Fibroblast of peridontal ligament (primary cell): Measurements from ENCODE around the gene KCND2.
"Not testable (repeated sequence)": the region's sequence is repeated elsewhere in the genome, so short reads cannot be mapped to it uniquely, and the experiment has no call there.

Source experiments
- DNase-seq: peaks from one replicate; pipeline ENCODE4 v3.0.0-alpha.2; 2010; ENCODE audit errors: extremely low read depth

The KCND2 gene

GRCh38 chr7:120702408-120702807 lies 429.4 kb downstream of the KCND2 start:
- not testable (repeated sequence) for DNase-seq

DNA sequence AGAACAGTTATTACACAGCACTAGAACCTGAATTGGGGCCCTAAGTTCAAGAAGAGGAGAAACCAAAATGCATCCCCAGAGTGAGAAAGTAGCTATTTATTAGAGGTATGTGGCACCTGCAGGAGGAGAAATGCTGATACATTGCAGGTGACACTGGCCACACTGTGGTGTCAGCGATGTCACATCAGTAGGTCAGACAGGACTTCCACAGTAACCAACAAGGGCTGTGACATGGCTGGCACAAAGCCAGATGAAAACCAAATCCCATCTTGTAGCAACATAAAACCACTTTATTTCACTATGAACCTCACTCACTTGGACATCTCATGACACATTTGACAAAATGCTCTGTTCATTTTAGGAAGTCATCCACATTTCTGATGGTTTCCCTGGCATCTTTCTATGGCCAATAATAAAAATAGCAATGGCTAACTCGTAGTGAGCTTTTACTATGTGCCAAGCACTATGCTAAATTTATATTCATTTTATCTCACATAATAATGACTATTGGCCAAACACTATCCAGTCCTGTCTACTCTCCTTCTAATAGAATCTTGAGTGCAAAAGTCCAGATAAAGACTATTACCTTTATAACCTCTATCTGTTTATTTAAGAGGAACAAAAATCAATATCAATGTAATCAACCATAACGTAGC lies 430.7 kb downstream of the KCND2 start:
- DNase-seq = no peak

GRCh38 chr7:120709252-120709971 lies 436.4 kb downstream of the KCND2 start:
- no peak for DNase-seq

DNA sequence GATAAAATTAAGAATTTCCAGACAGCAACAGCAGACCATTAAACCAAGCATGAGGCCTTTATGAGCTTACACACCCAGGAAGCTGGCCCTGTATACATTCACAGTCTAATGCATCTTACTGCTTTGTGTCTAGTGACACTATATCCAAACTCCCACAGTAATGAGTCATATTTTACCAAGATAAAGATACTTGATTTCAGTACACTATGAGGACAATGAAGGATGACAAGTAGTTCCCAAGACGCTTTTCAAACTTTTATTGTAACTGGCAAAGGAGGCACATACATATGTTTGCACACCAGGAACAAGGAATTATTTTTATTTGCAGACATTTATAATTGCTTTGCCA lies 437.0 kb downstream of the KCND2 start:
- no peak for DNase-seq

GRCh38 chr7:120714945-120715344 lies 442.0 kb downstream of the KCND2 start:
- no peak for DNase-seq

- no peak for DNase-seq
Observed at GRCh38 chr7:120716307-120716706, 443.3 kb downstream of the KCND2 start.

DNA sequence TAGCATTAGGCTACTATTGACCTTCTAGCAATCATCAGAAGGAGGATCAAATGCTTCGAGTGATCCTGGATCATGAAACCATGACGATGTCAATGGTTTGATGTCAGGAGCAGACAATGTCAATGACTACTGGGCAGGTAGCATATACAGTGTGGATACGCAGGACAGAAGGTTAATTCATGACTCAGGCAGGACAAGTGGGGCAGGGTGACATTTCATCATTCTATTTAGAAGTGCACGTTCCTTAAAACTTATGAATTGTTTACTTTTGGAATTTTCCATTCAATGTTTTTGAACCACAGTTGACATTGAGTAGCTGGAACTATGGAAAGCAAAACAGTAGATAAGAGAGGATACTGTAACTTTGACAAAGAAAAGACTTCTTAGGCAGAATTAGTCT lies 444.2 kb downstream of the KCND2 start:
- DNase-seq = no peak

GRCh38 chr7:120718361-120718760 lies 445.4 kb downstream of the KCND2 start:
- DNase-seq = no peak

GRCh38 chr7:120720317-120720716 lies 447.3 kb downstream of the KCND2 start:
- DNase-seq = no peak

GRCh38 chr7:120723465-120724385 lies 450.8 kb downstream of the KCND2 start:
- DNase-seq = no peak

GRCh38 chr7:120724448-120724847 lies 451.5 kb downstream of the KCND2 start:
- DNase-seq = no peak

DNA sequence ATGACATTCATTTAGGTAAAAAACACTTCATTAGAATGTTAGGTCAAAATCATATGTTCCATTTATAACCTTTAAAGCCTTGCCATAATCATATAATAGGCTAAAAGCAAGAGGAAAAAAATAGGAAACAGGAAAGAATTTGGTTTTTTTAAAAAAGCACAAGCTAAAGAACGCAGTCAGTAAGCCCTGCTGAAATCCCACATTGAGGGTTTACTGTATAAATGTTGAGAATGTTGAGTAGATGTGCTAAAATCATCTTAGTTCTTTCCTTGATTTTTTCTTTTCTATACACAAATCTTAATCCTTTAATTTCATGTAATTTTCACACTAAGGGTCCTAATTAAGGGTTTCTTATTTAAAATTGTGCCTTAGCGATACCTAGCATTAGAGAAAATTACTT lies 452.0 kb downstream of the KCND2 start:
- no peak for DNase-seq

DNA sequence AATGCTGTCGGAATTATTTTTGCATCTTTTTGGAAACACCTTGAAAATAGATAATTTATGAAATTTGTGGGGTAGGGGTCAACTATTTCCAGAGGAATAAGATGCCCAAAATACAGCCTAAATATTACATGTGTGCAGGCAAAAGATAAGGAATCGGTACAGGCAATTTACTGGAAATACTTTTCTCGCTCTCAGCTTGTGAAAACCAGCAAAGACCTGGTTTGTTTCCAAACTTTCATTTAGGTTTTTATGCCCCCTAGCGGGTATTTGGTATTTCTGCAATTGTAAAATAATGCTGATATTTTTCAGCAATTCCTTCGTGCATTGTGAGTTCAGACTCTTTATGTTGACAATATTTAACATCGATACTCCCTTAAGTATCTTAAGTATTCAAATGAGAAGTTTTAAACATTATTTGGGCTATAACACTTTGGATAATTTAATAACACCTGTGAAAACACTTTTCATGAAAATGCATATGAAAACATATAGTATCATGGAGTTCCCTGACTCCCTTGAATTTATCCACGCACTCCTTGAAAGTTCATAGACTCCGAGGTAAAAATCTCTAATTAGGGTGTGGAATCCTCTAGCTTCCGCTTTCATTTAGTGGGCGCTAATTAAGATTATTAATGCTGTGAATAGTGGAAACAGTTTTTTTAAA lies 452.5 kb downstream of the KCND2 start:
- DNase-seq = peak; percentile 57

- no peak for DNase-seq
Observed at GRCh38 chr7:120729245-120729644, 456.3 kb downstream of the KCND2 start.

DNA sequence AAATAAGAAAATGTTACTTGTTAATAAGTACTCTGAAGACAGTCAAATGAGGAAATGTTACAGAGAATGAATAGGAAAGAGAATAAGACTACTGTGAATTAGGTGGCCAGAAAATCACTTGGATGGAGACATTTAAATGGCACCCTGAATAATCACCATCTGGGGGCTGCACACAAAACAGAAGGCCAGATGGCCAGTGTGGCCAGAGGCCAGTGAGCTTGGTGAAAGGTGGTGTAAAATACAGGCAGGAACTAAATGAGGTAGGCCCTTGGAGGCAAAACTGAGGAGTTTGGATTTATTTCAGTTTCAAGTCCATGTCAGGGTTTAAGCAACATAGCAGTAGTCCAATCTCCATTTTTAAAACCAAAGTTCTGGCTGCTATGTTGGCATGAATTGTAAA lies 458.3 kb downstream of the KCND2 start:
- no peak for DNase-seq

- DNase-seq = no peak
Observed at GRCh38 chr7:120732256-120732655, 459.3 kb downstream of the KCND2 start.

DNA sequence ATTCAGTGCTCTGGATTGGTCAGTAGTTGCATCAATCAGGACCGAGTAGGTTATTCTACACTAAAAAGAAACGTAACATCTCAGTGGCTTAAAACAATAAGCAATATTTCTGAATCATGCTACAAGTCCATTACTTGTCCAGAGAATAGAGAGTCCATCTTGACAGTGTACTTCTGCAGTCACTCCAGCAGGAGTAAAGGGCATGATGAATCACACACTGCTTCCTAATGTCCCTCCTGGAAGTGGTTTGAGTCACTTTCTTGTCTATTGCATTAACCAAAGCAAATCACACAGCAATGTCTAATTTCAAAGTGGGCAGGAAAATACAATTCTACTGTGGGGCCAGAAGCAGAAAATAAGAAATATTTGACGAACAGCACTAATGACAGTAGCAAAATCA lies 460.2 kb downstream of the KCND2 start:
- no peak for DNase-seq

- no peak for DNase-seq
Observed at GRCh38 chr7:120733835-120734234, 460.9 kb downstream of the KCND2 start.

DNA sequence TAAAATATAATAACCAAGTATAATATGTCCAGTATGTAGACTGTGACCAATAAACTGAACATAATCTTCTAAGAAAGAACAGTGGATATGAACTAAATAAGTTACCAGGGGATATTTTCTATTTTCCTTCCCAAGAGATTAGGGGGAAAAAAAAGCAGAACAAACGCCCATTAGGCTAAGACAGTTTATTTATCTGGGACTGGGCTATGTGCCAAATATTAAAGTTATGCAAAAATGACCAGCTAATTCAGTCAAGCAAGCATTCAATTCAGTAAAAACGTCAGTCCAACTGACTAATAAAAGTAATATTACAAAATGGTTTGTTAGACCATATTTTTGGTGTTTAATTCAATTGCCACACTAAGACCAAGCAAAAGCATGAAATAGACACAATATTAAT lies 462.8 kb downstream of the KCND2 start:
- DNase-seq = no peak

DNA sequence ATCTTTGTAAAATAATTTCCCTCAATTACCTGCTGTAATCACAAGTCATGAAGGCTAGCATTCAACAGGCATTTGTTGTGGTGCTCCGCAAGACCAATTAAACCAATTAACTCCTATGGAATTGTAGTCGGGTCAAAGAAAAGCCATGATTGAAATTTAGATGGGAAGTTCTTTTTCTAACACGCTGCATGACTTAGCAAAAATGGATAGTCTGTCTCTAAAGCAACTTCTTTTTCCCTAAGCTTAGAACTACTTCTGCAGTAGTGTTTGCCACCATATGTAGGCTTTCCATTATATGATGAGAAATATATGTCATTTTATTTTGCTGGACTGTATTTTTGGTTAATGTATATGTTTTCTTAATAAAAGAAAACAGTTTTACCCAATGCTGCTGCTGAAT lies 465.8 kb downstream of the KCND2 start:
- no peak for DNase-seq

GRCh38 chr7:120740348-120740747 lies 467.4 kb downstream of the KCND2 start:
- DNase-seq = peak; percentile 1

DNA sequence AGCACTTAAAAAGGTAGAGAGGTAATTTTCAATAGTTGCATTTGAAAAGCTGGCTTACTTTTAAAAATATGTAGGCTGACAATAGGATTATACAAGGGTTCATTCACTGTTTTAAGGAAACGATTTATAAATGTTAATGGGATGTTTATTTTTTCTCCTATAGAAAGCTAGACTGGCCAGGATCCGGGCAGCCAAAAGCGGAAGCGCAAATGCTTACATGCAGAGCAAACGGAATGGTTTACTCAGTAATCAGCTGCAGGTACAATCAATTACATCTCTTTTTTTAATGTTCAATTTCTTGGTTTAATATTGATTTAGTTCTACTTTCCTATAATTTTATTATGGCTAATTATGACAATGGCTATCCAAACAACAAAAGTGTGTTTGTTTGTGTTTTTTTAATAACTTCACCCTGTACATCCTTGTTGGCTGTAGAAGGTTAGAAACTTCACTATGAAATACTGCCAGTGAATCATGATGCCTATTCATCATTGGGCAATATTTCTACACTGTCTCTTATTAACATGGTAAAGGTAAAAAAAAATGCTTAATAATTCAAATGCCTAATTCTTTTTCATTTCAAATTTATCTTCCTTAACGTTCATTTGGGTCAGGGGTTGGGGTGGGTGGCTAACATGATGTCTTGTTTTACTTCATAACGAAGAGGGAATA lies 468.5 kb downstream of the KCND2 start:
- no peak for DNase-seq
